Mesenchymal stem cell (in vitro differentiated cells and primary cell): ENCODE measurements around the gene CYP27A1.

Experiments used
- DNase-seq: peaks from one replicate; pipeline ENCODE4 v3.0.0-alpha.2; 2013
- H2AFZ ChIP-seq: one replicate; pipeline ENCODE4 v1.6.1; 2013; ENCODE audit warnings: low read depth, mild to moderate bottlenecking, control low read depth, inconsistent platforms, low read length, moderate library complexity
- H2AK5ac ChIP-seq: 2 replicates; pipeline ENCODE4 v1.6.1; 2013; ENCODE audit warnings: low read length, moderate library complexity, mild to moderate bottlenecking, inconsistent platforms; ENCODE audit not compliant: severe bottlenecking
- H2BK120ac ChIP-seq: one replicate; pipeline ENCODE4 v1.6.1; 2013; ENCODE audit warnings: low read depth, mild to moderate bottlenecking, inconsistent platforms, low read length, moderate library complexity
- H2BK12ac ChIP-seq, 2 experiments: one replicate each; pipeline ENCODE4 v1.6.1; 2013; ENCODE audit warnings: inconsistent platforms in 2 of 2, low read length in 2 of 2, mild to moderate bottlenecking in 2 of 2, moderate library complexity in 2 of 2, control low read depth in 1 of 2
- H2BK15ac ChIP-seq: one replicate; pipeline ENCODE4 v1.6.1; 2013; ENCODE audit warnings: mild to moderate bottlenecking, low read depth, inconsistent platforms; ENCODE audit not compliant: poor library complexity, severe bottlenecking
- H2BK5ac ChIP-seq: 2 replicates; pipeline ENCODE4 v1.6.1; 2013; ENCODE audit warnings: low read depth, mild to moderate bottlenecking, low read length, control low read depth, inconsistent platforms; ENCODE audit not compliant: poor library complexity, severe bottlenecking
- H3K14ac ChIP-seq, 2 experiments: one replicate each; pipeline ENCODE4 v1.6.1; 2013; ENCODE audit warnings: inconsistent platforms in 2 of 2, low read length in 2 of 2, control low read depth in 1 of 2, mild to moderate bottlenecking in 1 of 2, moderate library complexity in 1 of 2
- H3K18ac ChIP-seq, 2 experiments: one replicate each; pipeline ENCODE4 v1.6.1; 2013; ENCODE audit warnings: inconsistent platforms in 2 of 2, low read length in 2 of 2, control low read depth in 1 of 2, low read depth in 1 of 2, mild to moderate bottlenecking in 1 of 2
- H3K23ac ChIP-seq, 2 experiments: one replicate each; pipeline ENCODE4 v1.6.1; 2013; ENCODE audit warnings: inconsistent platforms in 2 of 2, low read length in 2 of 2, mild to moderate bottlenecking in 2 of 2, moderate library complexity in 2 of 2, control low read depth in 1 of 2
- H3K27ac ChIP-seq: 2 replicates; pipeline ENCODE4 v1.5.1; 2013; ENCODE audit warnings: mild to moderate bottlenecking, moderate library complexity, low read length, control low read depth, inconsistent platforms; ENCODE audit not compliant: poor library complexity, severe bottlenecking
- H3K27me3 ChIP-seq, 2 experiments: 2 replicates each; pipeline versions ENCODE4 v1.6.1 to v1.7.0; 2013; ENCODE audit warnings: low read length in 2 of 2, mild to moderate bottlenecking in 2 of 2, moderate library complexity in 2 of 2, control low read depth in 1 of 2, inconsistent platforms in 1 of 2; ENCODE audit not compliant: control insufficient read depth in 1 of 2, insufficient read depth in 1 of 2
- H3K36me3 ChIP-seq, 2 experiments: 2 replicates each; pipeline versions ENCODE4 v1.6.1 to v1.7.0; 2013; ENCODE audit warnings: low read length in 2 of 2, control low read depth in 1 of 2, inconsistent platforms in 1 of 2, low read depth in 1 of 2, mild to moderate bottlenecking in 1 of 2; ENCODE audit not compliant: insufficient read depth in 2 of 2, control insufficient read depth in 1 of 2
- H3K4ac ChIP-seq, 2 experiments: one replicate each; pipeline ENCODE4 v1.6.1; 2013; ENCODE audit warnings: inconsistent platforms in 2 of 2, low read length in 2 of 2, mild to moderate bottlenecking in 2 of 2, moderate library complexity in 2 of 2, control low read depth in 1 of 2, low read depth in 1 of 2
- H3K4me1 ChIP-seq: 2 replicates; pipeline ENCODE4 v1.6.1; 2013; ENCODE audit warnings: low read depth, low read length, control low read depth; ENCODE audit not compliant: control insufficient read depth, insufficient read depth
- H3K4me2 ChIP-seq: 2 replicates; pipeline ENCODE4 v1.6.1; 2013; ENCODE audit warnings: low read length, mild to moderate bottlenecking, inconsistent platforms; ENCODE audit not compliant: poor library complexity, severe bottlenecking
- H3K4me3 ChIP-seq, 2 experiments: 2 replicates each; pipeline versions ENCODE4 v1.5.1 to v1.7.0; 2013; ENCODE audit warnings: low read length in 2 of 2, mild to moderate bottlenecking in 2 of 2, control low read depth in 1 of 2, low read depth in 1 of 2; ENCODE audit not compliant: insufficient read depth in 1 of 2
- H3K79me1 ChIP-seq: replicated peaks from 2 replicates; pipeline ENCODE4 v1.6.1; 2013; ENCODE audit warnings: mild to moderate bottlenecking, control low read depth, low read length, inconsistent platforms; ENCODE audit not compliant: poor library complexity, severe bottlenecking
- H3K9ac ChIP-seq: 2 replicates; pipeline ENCODE4 v1.7.0; 2013; ENCODE audit warnings: mild to moderate bottlenecking, low read length, moderate library complexity
- H3K9me3 ChIP-seq: 2 replicates; pipeline ENCODE4 v1.7.0; 2013; ENCODE audit warnings: mild to moderate bottlenecking, low read length; ENCODE audit not compliant: control insufficient read depth
- H4K8ac ChIP-seq: one replicate; pipeline ENCODE4 v1.6.1; 2013; ENCODE audit warnings: inconsistent platforms, mild to moderate bottlenecking, low read length, moderate library complexity
- H4K91ac ChIP-seq: one replicate; pipeline ENCODE4 v1.6.1; 2013; ENCODE audit warnings: mild to moderate bottlenecking, low read length, inconsistent platforms
- WGBS: methylation state at CpG from one replicate; pipeline ENCODE4 v1.1.7; 2013; ENCODE audit warnings: mixed read lengths; 5-methylcytosine and 5-hydroxymethylcytosine counted together

CYP27A1 gene

DNA sequence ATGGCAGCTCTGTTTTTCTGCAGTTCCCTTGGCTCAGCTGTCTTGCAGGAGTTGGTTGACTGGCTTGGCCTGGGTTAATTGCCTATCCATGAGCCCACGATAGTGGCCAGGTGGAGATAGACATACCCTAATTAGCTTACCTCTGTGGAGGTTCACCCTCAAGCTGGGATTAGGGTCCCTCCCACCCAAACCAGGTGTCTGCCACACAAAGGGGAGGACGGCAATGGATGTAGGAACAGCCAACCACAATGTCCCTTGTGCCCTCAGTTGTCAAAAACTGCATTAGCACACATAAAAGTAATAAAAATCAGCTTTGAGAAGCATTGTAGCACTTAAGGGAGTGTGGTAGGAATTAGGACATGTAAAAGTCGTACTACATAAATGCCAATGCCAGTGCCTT is 4.2 kb downstream of the CYP27A1 start:
- Histone ChIP-seq H3K4ac (no peak overlapping the region), H3K14ac (no peak overlapping the region), H3K4me3 (no peak overlapping the region), H3K9ac (no peak overlapping the region), H3K36me3 (no peaks in the 10 kb centered on the region), H3K27ac (no peak overlapping the region), H4K91ac (peak overlapping the region; percentile 10), H3K4me2 (no peak overlapping the region), H2BK120ac (no peak overlapping the region), H3K23ac (no peak overlapping the region), H3K18ac (no peak overlapping the region), H3K27me3 (no peaks in the 10 kb centered on the region), H3K4me1 (peaks cover 19% of the 10 kb centered on the region), H2BK5ac (no peak overlapping the region), H2BK12ac (no peak overlapping the region), H4K8ac (no peak overlapping the region), H2BK15ac (no peak overlapping the region), H3K79me1 (peaks cover 26% of the 10 kb centered on the region), H2AFZ (no peak overlapping the region), H2AK5ac (peak overlapping the region; percentile 68), H3K9me3 (no peaks in the 10 kb centered on the region)
- 100% methylated on average over 1 of the region's 3 CpGs for WGBS
- no peak for DNase-seq

DNA sequence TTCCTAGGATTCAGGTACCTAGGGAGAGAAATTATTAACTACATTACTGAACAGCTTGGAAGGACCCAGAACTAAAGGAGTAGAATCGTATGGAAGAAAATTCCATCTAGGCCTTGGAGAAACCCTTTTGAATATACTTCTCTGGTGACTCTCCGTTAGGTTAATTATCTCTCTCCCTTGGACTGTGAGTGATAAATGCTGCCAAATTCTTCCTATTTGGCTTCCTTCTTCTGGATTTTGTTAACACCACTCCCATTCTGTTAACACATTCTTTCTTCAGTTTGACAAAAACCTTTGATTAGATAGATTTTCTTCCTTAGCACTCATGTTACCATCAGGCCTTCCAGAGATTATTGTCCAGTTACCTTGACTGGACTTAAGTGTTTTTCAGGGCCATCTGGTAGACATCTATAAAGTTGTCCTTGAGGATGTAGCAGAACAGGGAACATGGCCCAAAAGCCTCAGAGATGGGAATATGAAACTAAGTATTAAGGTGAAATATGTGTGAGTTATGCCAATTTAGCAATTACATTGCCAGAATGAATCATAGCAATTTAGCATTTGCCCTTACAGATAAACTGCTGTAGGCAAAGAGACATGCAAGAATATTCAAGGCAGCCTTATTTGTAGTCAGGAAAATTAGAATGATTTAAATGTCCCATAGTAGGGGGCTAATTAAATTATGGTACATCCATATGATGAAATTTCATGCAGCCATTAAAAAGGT is 6.7 kb downstream of the CYP27A1 start:
- Histone ChIP-seq H3K18ac (no peak overlapping the region), H3K14ac (no peak overlapping the region), H3K79me1 (peaks cover 22% of the 10 kb centered on the region), H3K4me3 (no peak overlapping the region), H2AFZ (no peak overlapping the region), H3K27ac (no peak overlapping the region), H4K91ac (no peak overlapping the region), H3K9ac (no peak overlapping the region), H2BK12ac (no peak overlapping the region), H4K8ac (no peak overlapping the region), H2AK5ac (no peak overlapping the region), H3K27me3 (no peaks in the 10 kb centered on the region), H3K4me1 (peaks cover 12% of the 10 kb centered on the region), H2BK120ac (no peak overlapping the region), H3K36me3 (no peaks in the 10 kb centered on the region), H2BK5ac (no peak overlapping the region), H3K23ac (no peak overlapping the region), H3K9me3 (no peaks in the 10 kb centered on the region), H3K4me2 (no peak overlapping the region), H3K4ac (no peak overlapping the region), H2BK15ac (no peak overlapping the region)
- DNase-seq: no peak
- 88% methylated on average over 2 of the region's 2 CpGs for WGBS

DNA sequence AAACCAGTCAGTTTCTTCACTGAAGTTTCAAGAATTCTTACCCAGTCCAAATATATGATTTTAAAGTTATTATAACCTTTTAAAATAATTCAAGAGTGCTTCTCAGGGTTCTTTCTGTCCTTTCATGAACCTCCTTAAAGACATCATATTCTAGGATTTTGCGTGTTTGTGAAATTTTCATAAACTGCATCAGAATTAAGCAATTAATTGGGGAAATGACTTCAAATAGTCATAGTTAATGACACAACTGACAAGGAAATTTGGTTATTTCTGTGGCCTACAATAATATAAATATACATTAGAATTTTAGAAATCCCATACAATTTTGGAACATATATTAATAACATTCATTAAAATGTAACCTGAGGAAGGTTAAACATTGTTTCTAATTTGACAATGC is 10.5 kb downstream of the CYP27A1 start:
- Histone ChIP-seq H2BK12ac (no peak overlapping the region), H3K23ac (no peak overlapping the region), H2BK5ac (no peak overlapping the region), H3K9me3 (no peaks in the 10 kb centered on the region), H3K79me1 (peaks cover 23% of the 10 kb centered on the region), H2AK5ac (no peak overlapping the region), H3K4me2 (no peak overlapping the region), H3K14ac (no peak overlapping the region), H3K27me3 (no peaks in the 10 kb centered on the region), H3K27ac (no peak overlapping the region), H2BK120ac (no peak overlapping the region), H3K18ac (no peak overlapping the region), H3K4me3 (no peak overlapping the region), H2AFZ (no peak overlapping the region), H3K4me1 (no peaks in the 10 kb centered on the region), H3K36me3 (no peaks in the 10 kb centered on the region), H3K4ac (no peak overlapping the region), H2BK15ac (no peak overlapping the region), H4K8ac (no peak overlapping the region), H4K91ac (no peak overlapping the region), H3K9ac (no peak overlapping the region)
- DNase-seq: no peak
- WGBS: no CpG with 5 or more reads among the region's 1 CpG

DNA sequence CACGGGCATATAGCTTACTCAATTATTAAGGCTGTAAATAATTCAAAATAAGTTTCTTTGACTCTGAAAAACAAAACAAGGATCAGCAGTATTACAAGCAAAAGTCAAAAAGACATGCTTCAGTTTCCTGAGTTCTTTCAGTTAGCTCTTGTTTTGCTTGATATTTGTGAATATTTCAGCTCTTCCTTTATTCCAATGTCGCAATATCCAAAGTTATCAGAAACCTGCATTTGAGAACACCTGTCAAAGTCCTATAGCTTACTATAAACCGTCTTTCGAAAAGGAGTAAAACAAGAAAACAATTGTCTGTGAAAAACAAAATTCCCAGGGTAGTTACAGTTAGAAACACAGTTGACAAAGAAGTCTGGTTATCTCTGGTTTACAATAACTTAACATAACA is 14.7 kb downstream of the CYP27A1 start:
- no peaks in the 10 kb centered on the region for H3K36me3 ChIP-seq
- no peak overlapping the region for H3K4me2 ChIP-seq
- no peak overlapping the region for H3K18ac ChIP-seq
- H2BK5ac ChIP-seq: no peak overlapping the region
- no peak overlapping the region for H2BK12ac ChIP-seq
- H3K4me3 ChIP-seq: no peak overlapping the region
- no peaks in the 10 kb centered on the region for H3K9me3 ChIP-seq
- H4K8ac ChIP-seq: no peak overlapping the region
- H3K27ac ChIP-seq: no peak overlapping the region
- H2BK120ac ChIP-seq: no peak overlapping the region
- H4K91ac ChIP-seq: no peak overlapping the region
- no peak overlapping the region for H3K14ac ChIP-seq
- peaks cover 18% of the 10 kb centered on the region for H3K79me1 ChIP-seq
- peaks cover 0 to 11% of the 10 kb centered on the region in 2 experiments for H3K27me3 ChIP-seq
- no peak for DNase-seq
- H3K4ac ChIP-seq: no peak overlapping the region
- WGBS: no CpG with 5 or more reads among the region's 4 CpGs
- no peak overlapping the region for H2AFZ ChIP-seq
- H3K23ac ChIP-seq: no peak overlapping the region
- H2BK15ac ChIP-seq: no peak overlapping the region
- no peaks in the 10 kb centered on the region for H3K4me1 ChIP-seq
- H2AK5ac ChIP-seq: no peak overlapping the region
- H3K9ac ChIP-seq: no peak overlapping the region
